Neural progenitor cell (in vitro differentiated cells): ENCODE measurements around the gene C20orf204. TPM values are rescaled to one million over a fixed set of nuclear protein-coding genes. Genes with fewer than 3 reads are reported as not detected.
A peak's percentile ranks its signal among the peaks of the same experiment; 100 is the strongest.

Source experiments
- DNase-seq: peaks from one replicate; pipeline ENCODE4 v3.0.0-alpha.2; 2016; ENCODE audit warnings: low spot score
- H2AFZ ChIP-seq: fragments of 200-600 bp; sonication (generic); replicated peaks from 2 replicates; pipeline ENCODE4 v1.6.1; 2016; ENCODE audit warnings: antibody characterized with exemption
- H3F3A ChIP-seq: fragments of 200-600 bp; sonication (generic); 2 replicates; pipeline ENCODE4 v1.6.1; 2016; ENCODE audit warnings: antibody characterized with exemption, low read depth
- H3K27ac ChIP-seq: fragments of 200-600 bp; sonication (generic); 2 replicates; pipeline ENCODE4 v1.5.1; 2016; ENCODE audit warnings: mild to moderate bottlenecking
- H3K27me3 ChIP-seq: fragments of 200-600 bp; sonication (generic); 2 replicates; pipeline ENCODE4 v1.6.1; 2016; ENCODE audit warnings: mild to moderate bottlenecking, moderate library complexity
- H3K36me3 ChIP-seq: fragments of 200-600 bp; sonication (generic); 2 replicates; pipeline ENCODE4 v1.5.1; 2016
- H3K4me1 ChIP-seq: fragments of 200-600 bp; sonication (generic); 2 replicates; pipeline ENCODE4 v1.6.1; 2016; ENCODE audit warnings: mixed run types
- H3K4me2 ChIP-seq: fragments of 200-600 bp; sonication (generic); 2 replicates; pipeline ENCODE4 v1.6.1; 2016
- H3K4me3 ChIP-seq: fragments of 200-600 bp; sonication (generic); 2 replicates; pipeline ENCODE4 v1.5.1; 2016
- H3K79me2 ChIP-seq: fragments of 200-600 bp; sonication (generic); 2 replicates; pipeline ENCODE4 v1.6.1; 2016; ENCODE audit warnings: low read depth
- H3K9ac ChIP-seq: fragments of 200-600 bp; sonication (generic); 2 replicates; pipeline ENCODE4 v1.6.1; 2016
- H3K9me3 ChIP-seq: fragments of 200-600 bp; sonication (generic); 2 replicates; pipeline ENCODE4 v1.5.1; 2016; ENCODE audit warnings: low read depth
- H4K20me1 ChIP-seq: fragments of 200-600 bp; sonication (generic); 2 replicates; pipeline ENCODE4 v1.6.1; 2016; ENCODE audit warnings: low read depth
- H3K27ac Mint-ChIP-seq: 3 replicates; pipeline ENCODE4 v1.8.0; 2021; ENCODE audit warnings: mixed read lengths
- H3K27me3 Mint-ChIP-seq: 2 replicates; pipeline ENCODE4 v1.8.0; 2022; ENCODE audit warnings: low read depth, mild to moderate bottlenecking, inconsistent platforms, moderate library complexity, mixed read lengths; ENCODE audit not compliant: insufficient read depth
- H3K36me3 Mint-ChIP-seq: 3 replicates; pipeline ENCODE4 v1.8.0; 2021; ENCODE audit warnings: mixed read lengths
- H3K4me1 Mint-ChIP-seq: 3 replicates; pipeline ENCODE4 v1.8.0; 2021; ENCODE audit warnings: mixed read lengths
- H3K4me3 Mint-ChIP-seq: 3 replicates; pipeline ENCODE4 v1.8.0; 2021; ENCODE audit warnings: mild to moderate bottlenecking, moderate library complexity, mixed read lengths
- H3K9me3 Mint-ChIP-seq: 3 replicates; pipeline ENCODE4 v1.8.0; 2020; ENCODE audit warnings: mixed read lengths
- CTCF ChIP-seq: fragments of 200-600 bp; sonication (generic); IDR thresholded peaks from 2 replicates; pipeline ENCODE4 v1.5.1; 2017; ENCODE audit warnings: antibody characterized with exemption, mild to moderate bottlenecking
- EZH2 ChIP-seq: fragments of 200-600 bp; sonication (generic); IDR thresholded peaks from 2 replicates; pipeline ENCODE4 v1.6.1; 2017; ENCODE audit warnings: antibody characterized with exemption, mild to moderate bottlenecking, moderate library complexity
- EZH2phosphoT487 ChIP-seq: fragments of 200-600 bp; sonication (generic); IDR thresholded peaks from 2 replicates; pipeline ENCODE4 v1.6.1; 2017; ENCODE audit warnings: antibody characterized with exemption
- total RNA-seq: library from RNA; depleted of rRNA; stranded (reverse); fragments of >200 nt; gene quantifications from 2 replicates; pipeline ENCODE4 v1.2.3, GENCODE V29; 2015; ENCODE audit warnings: low replicate concordance

C20orf204 gene
- total RNA-seq, 1 donor from 2014 or later = 0.04 TPM

GRCh38 chr20:64069209-64069613 lies 33.2 kb downstream of the C20orf204 start:
- DNase-seq = no peak
- Histone ChIP-seq H3F3A (no peaks in the 10 kb centered on the region), H3K27ac (no peak overlapping the region), H3K36me3 (no peaks in the 10 kb centered on the region), H3K79me2 (peaks cover 1% of the 10 kb centered on the region), H3K9me3 (no peaks in the 10 kb centered on the region), H3K4me2 (no peak overlapping the region), H3K27me3 (no peaks in the 10 kb centered on the region), H3K4me1 (peaks cover 1% of the 10 kb centered on the region), H3K4me3 (no peak overlapping the region), H3K9ac (no peak overlapping the region), H2AFZ (no peak overlapping the region), H4K20me1 (peaks cover 26% of the 10 kb centered on the region)
- Mint-ChIP-seq H3K9me3 (no peaks in the 10 kb centered on the region), H3K36me3 (no peaks in the 10 kb centered on the region), H3K4me1 (peaks cover 15% of the 10 kb centered on the region), H3K4me3 (no peak overlapping the region), H3K27me3 (peaks cover 4% of the 10 kb centered on the region), H3K27ac (no peak overlapping the region)
- no peak for TF ChIP-seq EZH2phosphoT487
- no peak for TF ChIP-seq CTCF
- TF ChIP-seq EZH2 = no peak

GRCh38 chr20:64069614-64070243 lies 33.7 kb downstream of the C20orf204 start:
- Histone ChIP-seq H3K27me3 (no peaks in the 10 kb centered on the region), H3K27ac (no peak overlapping the region), H3K79me2 (no peaks in the 10 kb centered on the region), H3K4me1 (no peaks in the 10 kb centered on the region), H3K9me3 (no peaks in the 10 kb centered on the region), H3K9ac (no peak overlapping the region), H2AFZ (no peak overlapping the region), H3K4me3 (no peak overlapping the region), H4K20me1 (peaks cover 21% of the 10 kb centered on the region), H3K36me3 (no peaks in the 10 kb centered on the region), H3K4me2 (no peak overlapping the region), H3F3A (no peaks in the 10 kb centered on the region)
- Mint-ChIP-seq H3K4me3 (no peak overlapping the region), H3K36me3 (no peaks in the 10 kb centered on the region), H3K27me3 (peaks cover 4% of the 10 kb centered on the region), H3K4me1 (peaks cover 10% of the 10 kb centered on the region), H3K9me3 (no peaks in the 10 kb centered on the region), H3K27ac (no peak overlapping the region)
- peak; percentile 83 for DNase-seq
- TF ChIP-seq CTCF (peak; percentile 83), EZH2 (no peak), EZH2phosphoT487 (no peak)

- no peaks in the 10 kb centered on the region for H3K36me3 Mint-ChIP-seq
- Histone ChIP-seq H3K36me3 (no peaks in the 10 kb centered on the region), H2AFZ (no peak overlapping the region), H3K4me1 (no peaks in the 10 kb centered on the region), H3K27ac (no peak overlapping the region), H3K9ac (no peak overlapping the region), H4K20me1 (peaks cover 21% of the 10 kb centered on the region), H3K4me3 (no peak overlapping the region), H3K9me3 (no peaks in the 10 kb centered on the region), H3F3A (no peaks in the 10 kb centered on the region), H3K4me2 (no peak overlapping the region), H3K79me2 (no peaks in the 10 kb centered on the region), H3K27me3 (no peaks in the 10 kb centered on the region)
- H3K4me1 Mint-ChIP-seq = peaks cover 7% of the 10 kb centered on the region
- no peak overlapping the region for H3K4me3 Mint-ChIP-seq
- no peaks in the 10 kb centered on the region for H3K9me3 Mint-ChIP-seq
- H3K27ac Mint-ChIP-seq = no peak overlapping the region
- TF ChIP-seq EZH2 (no peak), EZH2phosphoT487 (no peak), CTCF (no peak)
- peaks cover 4% of the 10 kb centered on the region for H3K27me3 Mint-ChIP-seq
- no peak for DNase-seq
These were observed 34.4 kb downstream of the C20orf204 start for GRCh38 chr20:64070244-64070993.
